ENCODE data around the gene TCF7L2.

DNA sequence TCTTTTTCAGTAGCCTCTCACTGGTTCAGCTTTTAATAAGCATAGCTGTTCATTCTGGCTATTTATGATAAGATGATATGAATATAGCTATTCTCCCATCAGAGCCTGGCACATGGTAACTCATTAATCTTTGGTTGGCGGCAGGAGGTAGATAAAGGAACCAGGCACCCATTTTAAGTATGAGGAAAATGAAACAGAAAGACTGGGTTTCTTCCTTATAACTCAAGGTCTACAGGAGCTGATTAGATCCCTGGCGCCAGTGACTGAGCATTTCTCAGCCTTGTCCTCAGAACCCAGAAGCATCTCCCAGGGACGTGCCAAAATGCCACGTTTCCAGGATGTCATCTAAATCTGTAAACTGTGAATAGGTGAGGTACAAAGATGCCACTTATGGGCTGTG, 141.9 kb downstream of the TCF7L2 start:
- TF ChIP-seq POLR2A (IDR thresholded peaks at IDR 0.05; ENCODE audit: low read depth, low read length) (no peak), POLR2AphosphoS5 (IDR thresholded peaks at IDR 0.05; ENCODE audit: low read depth, low read length) (no peak), TAF1 (IDR thresholded peaks at IDR 0.05; ENCODE audit: borderline replicate concordance, low read depth, low read length) (no peak)

All from GM12892 (cell line).